ENCODE measurements around the gene ZCCHC3. TPM values are rescaled to one million over a fixed set of nuclear protein-coding genes. Genes with fewer than 3 reads are reported as not detected.

Gene ZCCHC3
- total RNA-seq, 2 donors from 2014 or later: 39.5 to 46.1 TPM

DNA sequence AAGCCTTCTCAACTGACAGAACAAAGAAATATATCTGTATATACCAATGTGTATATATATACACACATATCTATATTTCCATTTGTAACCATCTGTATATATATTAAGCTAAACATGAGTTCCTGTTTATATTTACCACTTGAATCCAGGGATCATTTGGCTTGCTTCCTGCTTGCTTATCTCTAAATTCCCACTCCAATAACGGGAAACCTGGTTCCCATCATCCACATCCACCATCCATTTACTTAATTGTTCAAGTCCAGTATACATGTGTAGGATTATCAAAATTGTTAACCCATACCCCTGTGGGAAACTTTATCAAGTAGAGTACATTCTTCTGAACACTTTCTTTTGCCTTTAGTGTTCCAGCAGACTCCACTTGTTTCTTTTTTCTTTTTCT, 15.5 kb downstream of the ZCCHC3 start:
- DNase-seq: no peak
- no peaks in the 10 kb centered on the region for H3K9me3 ChIP-seq (ENCODE audit: control insufficient read depth, low read length)
- H3K27ac Mint-ChIP-seq: no peak overlapping the region
- H3K4me1 ChIP-seq (ENCODE audit: control insufficient read depth, insufficient read depth, low read length): no peaks in the 10 kb centered on the region
- no peaks in the 10 kb centered on the region for H3K36me3 ChIP-seq (ENCODE audit: control insufficient read depth, insufficient read depth, low read length)
- no peak overlapping the region for H3K4me3 ChIP-seq (ENCODE audit: low read length)
- H3K27me3 ChIP-seq (ENCODE audit: control insufficient read depth, insufficient read depth, low read length, poor library complexity, severe bottlenecking): no peaks in the 10 kb centered on the region
- TF ChIP-seq, protein P1, sequence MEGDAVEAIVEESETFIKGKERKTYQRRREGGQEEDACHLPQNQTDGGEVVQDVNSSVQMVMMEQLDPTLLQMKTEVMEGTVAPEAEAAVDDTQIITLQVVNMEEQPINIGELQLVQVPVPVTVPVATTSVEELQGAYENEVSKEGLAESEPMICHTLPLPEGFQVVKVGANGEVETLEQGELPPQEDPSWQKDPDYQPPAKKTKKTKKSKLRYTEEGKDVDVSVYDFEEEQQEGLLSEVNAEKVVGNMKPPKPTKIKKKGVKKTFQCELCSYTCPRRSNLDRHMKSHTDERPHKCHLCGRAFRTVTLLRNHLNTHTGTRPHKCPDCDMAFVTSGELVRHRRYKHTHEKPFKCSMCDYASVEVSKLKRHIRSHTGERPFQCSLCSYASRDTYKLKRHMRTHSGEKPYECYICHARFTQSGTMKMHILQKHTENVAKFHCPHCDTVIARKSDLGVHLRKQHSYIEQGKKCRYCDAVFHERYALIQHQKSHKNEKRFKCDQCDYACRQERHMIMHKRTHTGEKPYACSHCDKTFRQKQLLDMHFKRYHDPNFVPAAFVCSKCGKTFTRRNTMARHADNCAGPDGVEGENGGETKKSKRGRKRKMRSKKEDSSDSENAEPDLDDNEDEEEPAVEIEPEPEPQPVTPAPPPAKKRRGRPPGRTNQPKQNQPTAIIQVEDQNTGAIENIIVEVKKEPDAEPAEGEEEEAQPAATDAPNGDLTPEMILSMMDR (conservative IDR thresholded peaks at IDR 0.05): no peak
- no peak overlapping the region for H3K4me3 Mint-ChIP-seq
- peaks cover 11% of the 10 kb centered on the region for H3K4me1 Mint-ChIP-seq
- WGBS, 2 experiments (ENCODE audit: insufficient coverage in 1 of 2, insufficient read length in 1 of 2): 63 to 95% methylated on average over 1 of the region's 1 CpG
- no peaks in the 10 kb centered on the region for H3K27me3 Mint-ChIP-seq (ENCODE audit: insufficient read depth)
- no peaks in the 10 kb centered on the region for H3K9me3 Mint-ChIP-seq
- H3K9ac ChIP-seq (ENCODE audit: extremely low read depth, low read length, poor library complexity, severe bottlenecking): no peak overlapping the region
- no peak overlapping the region for H3K27ac ChIP-seq (ENCODE audit: low read depth, low read length)
- H3K36me3 Mint-ChIP-seq (ENCODE audit: low read depth): peaks cover 4% of the 10 kb centered on the region

DNA sequence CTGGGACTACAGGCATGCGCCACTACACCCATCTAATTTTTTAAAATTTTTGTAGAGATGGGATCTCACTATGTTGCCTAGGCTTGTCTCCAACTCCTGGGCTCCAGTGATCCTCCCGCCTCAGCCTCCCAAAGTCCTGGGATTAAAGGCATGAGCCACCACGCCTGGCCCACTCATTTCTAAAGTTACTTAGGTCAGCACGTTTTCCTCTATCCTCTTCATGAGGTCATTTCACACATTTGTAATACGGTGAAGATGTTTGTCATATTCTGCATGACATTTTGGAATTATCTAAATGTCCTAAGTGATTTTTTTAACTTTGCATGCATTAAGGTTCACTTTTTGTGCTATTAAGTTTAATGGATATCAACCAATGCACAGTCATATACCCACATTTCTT, 16.0 kb downstream of the ZCCHC3 start:
- no peaks in the 10 kb centered on the region for H3K36me3 ChIP-seq (ENCODE audit: control insufficient read depth, insufficient read depth, low read length)
- no peaks in the 10 kb centered on the region for H3K27me3 Mint-ChIP-seq (ENCODE audit: insufficient read depth)
- 87 to 92% methylated on average over 3 to 5 of the region's 5 CpGs for WGBS, 2 experiments (ENCODE audit: insufficient coverage in 1 of 2, insufficient read length in 1 of 2)
- no peaks in the 10 kb centered on the region for H3K9me3 Mint-ChIP-seq
- no peak for DNase-seq
- no peaks in the 10 kb centered on the region for H3K4me1 ChIP-seq (ENCODE audit: control insufficient read depth, insufficient read depth, low read length)
- H3K4me3 Mint-ChIP-seq: no peak overlapping the region
- TF ChIP-seq, protein P1 (conservative IDR thresholded peaks at IDR 0.05): no peak
- no peak overlapping the region for H3K27ac ChIP-seq (ENCODE audit: low read depth, low read length)
- H3K36me3 Mint-ChIP-seq (ENCODE audit: low read depth): peaks cover 5% of the 10 kb centered on the region
- H3K4me1 Mint-ChIP-seq: peaks cover 11% of the 10 kb centered on the region
- no peaks in the 10 kb centered on the region for H3K27me3 ChIP-seq (ENCODE audit: control insufficient read depth, insufficient read depth, low read length, poor library complexity, severe bottlenecking)
- no peak overlapping the region for H3K9ac ChIP-seq (ENCODE audit: extremely low read depth, low read length, poor library complexity, severe bottlenecking)
- no peak overlapping the region for H3K4me3 ChIP-seq (ENCODE audit: low read length)
- H3K9me3 ChIP-seq (ENCODE audit: control insufficient read depth, low read length): no peaks in the 10 kb centered on the region
- no peak overlapping the region for H3K27ac Mint-ChIP-seq

DNA sequence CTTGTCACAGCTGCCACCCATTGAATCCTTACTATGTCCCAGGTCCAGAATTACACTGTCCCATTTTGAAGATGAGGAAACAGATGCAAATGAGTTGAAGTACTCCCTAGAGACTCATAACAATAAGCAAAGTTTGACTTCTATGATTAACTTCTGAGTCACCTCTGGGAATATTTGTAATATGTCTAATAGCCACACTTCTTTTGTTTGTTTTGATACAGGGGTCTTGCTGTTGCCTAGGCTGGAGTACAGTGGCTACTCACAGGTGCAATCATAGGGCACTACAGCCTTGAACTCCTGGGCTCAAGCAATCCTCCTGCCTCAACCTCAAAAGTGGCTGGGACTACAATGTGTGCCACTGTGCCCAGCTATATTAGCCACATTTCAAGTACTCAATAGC, 16.6 kb downstream of the ZCCHC3 start:
- Mint-ChIP-seq H3K9me3 (no peaks in the 10 kb centered on the region), H3K4me3 (no peak overlapping the region), H3K36me3 (ENCODE audit: low read depth) (peaks cover 9% of the 10 kb centered on the region), H3K4me1 (peaks cover 10% of the 10 kb centered on the region), H3K27me3 (ENCODE audit: insufficient read depth) (no peaks in the 10 kb centered on the region), H3K27ac (no peak overlapping the region)
- H3K4me1 ChIP-seq (ENCODE audit: control insufficient read depth, insufficient read depth, low read length): no peaks in the 10 kb centered on the region
- TF ChIP-seq, protein P1 (conservative IDR thresholded peaks at IDR 0.05): no peak
- no peak overlapping the region for H3K27ac ChIP-seq (ENCODE audit: low read depth, low read length)
- H3K36me3 ChIP-seq (ENCODE audit: control insufficient read depth, insufficient read depth, low read length): no peaks in the 10 kb centered on the region
- no peaks in the 10 kb centered on the region for H3K27me3 ChIP-seq (ENCODE audit: control insufficient read depth, insufficient read depth, low read length, poor library complexity, severe bottlenecking)
- H3K9ac ChIP-seq (ENCODE audit: extremely low read depth, low read length, poor library complexity, severe bottlenecking): no peak overlapping the region
- no peaks in the 10 kb centered on the region for H3K9me3 ChIP-seq (ENCODE audit: control insufficient read depth, low read length)
- H3K4me3 ChIP-seq (ENCODE audit: low read length): no peak overlapping the region
- DNase-seq: no peak
